Heart left ventricle (tissue), 16 donors: ENCODE measurements around the gene SAV1. TPM values are rescaled to one million over a fixed set of nuclear protein-coding genes. Genes with fewer than 3 reads are reported as not detected.

ENCODE experiments used
- ATAC-seq, 4 donors: fragments of 200-7000 bp; cut with Tn5 transposase; one replicate each; pipeline ENCODE4 v1.9.1; 2020 to 2022; ENCODE audit warnings: moderate library complexity in 4 of 4, mild to moderate bottlenecking in 3 of 4, moderate number of reproducible peaks in 1 of 4
- DNase-seq, 5 donors: peaks; one replicate each; pipeline ENCODE4 v3.0.0-alpha.2; 2020
- H3K27ac ChIP-seq, 12 donors: fragments of 200-600 bp; sonication (generic) in 4 of 12; one replicate each; pipeline versions ENCODE4 v1.5.0 to v1.8.0; 2016 to 2022; ENCODE audit warnings: mild to moderate bottlenecking in 2 of 12
- H3K27me3 ChIP-seq, 9 donors: fragments of 200-600 bp; sonication (generic) in 2 of 9; one replicate each; pipeline versions ENCODE4 v1.5.1 to v1.8.0; 2016 to 2022; ENCODE audit warnings: mild to moderate bottlenecking in 3 of 9
- H3K36me3 ChIP-seq, 9 donors: fragments of 200-600 bp; sonication (generic) in 2 of 9; one replicate each; pipeline versions ENCODE4 v1.5.0 to v1.8.0; 2018 to 2022; ENCODE audit warnings: mild to moderate bottlenecking in 2 of 9
- H3K4me1 ChIP-seq, 12 donors: fragments of 200-600 bp; sonication (generic) in 4 of 12; one replicate each; pipeline versions ENCODE4 v1.5.0 to v1.8.0; 2016 to 2022; ENCODE audit warnings: mild to moderate bottlenecking in 3 of 12
- H3K4me3 ChIP-seq, 12 donors: fragments of 200-600 bp; sonication (generic) in 4 of 12; one replicate each; pipeline versions ENCODE4 v1.5.0 to v1.8.0; 2017 to 2022; ENCODE audit warnings: mild to moderate bottlenecking in 9 of 12, moderate library complexity in 4 of 12
- H3K9me3 ChIP-seq, 12 donors: fragments of 200-600 bp; sonication (generic) in 4 of 12; one replicate each; pipeline versions ENCODE4 v1.5.0 to v1.8.0; 2016 to 2022; ENCODE audit warnings: mild to moderate bottlenecking in 1 of 12
- POLR2A ChIP-seq, 2 donors: fragments of 450-650 bp; IDR thresholded peaks; one replicate each; pipeline ENCODE4 v1.6.1; 2017; ENCODE audit warnings: antibody characterized with exemption in 2 of 2, mild to moderate bottlenecking in 2 of 2, moderate library complexity in 2 of 2
- WGBS, 4 donors: extraction: QIAGEN DNeasy Blood & Tissue Kit in 2 of 4; methylation state at CpG; one replicate each; pipeline versions ENCODE4 v1.1.5 to v1.1.7; 2013 to 2018; 5-methylcytosine and 5-hydroxymethylcytosine counted together
- intact Hi-C, 10 donors: fragments of 100-400 bp; cut with DNase I; formaldehyde crosslinking; loops; one replicate each; pipeline versions ENCODE4 v1.11.1 to v1.14.2; 2022
- polyA plus RNA-seq, 2 donors: library from polyadenylated mRNA; stranded (reverse); fragments of 200-250 nt; gene quantifications; one replicate each; pipeline ENCODE4 v1.2.3, GENCODE V29; 2013
- total RNA-seq, 9 donors: library from RNA; depleted of rRNA in 2 of 9; stranded (reverse); fragments of >200 nt in 2 of 9; fragmentation: NEBNext Ultra II Directional in 3 of 9; extraction: Animal tissue kit (Norgen Biotek cat#: 25700) in 3 of 9; gene quantifications; one replicate each; pipeline versions ENCODE4 v1.1.0 to v1.2.4, GENCODE V29; 2016 to 2023
- TF ChIP-seq, protein P1 (sequence below), 12 donors: fragments of 200-600 bp; sonication (generic) in 4 of 12; IDR thresholded peaks; one replicate each; pipeline versions ENCODE4 v1.5.0 to v1.8.0; 2018 to 2022; ENCODE audit warnings: antibody characterized with exemption in 12 of 12, mild to moderate bottlenecking in 5 of 12
- donor health status: ischemic (EF 13 %, LVEDD 7.1; RV severe dilation, severe dysfunction).
- donor health status: healthy with polysubstance abuse.
- donor health status: DM: no; HTN: yes; CAD: no.
- donor health status: DM: no; HTN: no; CAD: no.
- donor health status: ischemic (EF 25% LVEDD 6.9; RV normal size, moderate dysfunction).
- donor health status: ischemic (EF 25% LVEDD 5.7; RV mildly dilated, moderate dysfunction).
- donor health status: healthy.
- donor health status: DM: yes; HTN: yes; CAD: no.
- donor health status: ischemic (EF 35%, LVEDD 5.7; RV mildly dilated, moderate dysfunction).
- donor health status: nonischemic (EF 11% LVEDD 7.7; RV severe dilation, severe dysfunction).
- donor health status: DM: yes; HTN: yes; CAD: no.
- donor health status: PGD.
- donor health status: ischemic (EF 29% LVEDD 5.4; RV normal size, mild dysfunction).
- donor health status: nonischemic (EF 23%, LVEDD 6.1; RV moderate dilation, normal function).

SAV1 gene
- total and polyA plus RNA-seq, 11 donors = 15.2 to 35.3 (median 24.7) TPM

DNA sequence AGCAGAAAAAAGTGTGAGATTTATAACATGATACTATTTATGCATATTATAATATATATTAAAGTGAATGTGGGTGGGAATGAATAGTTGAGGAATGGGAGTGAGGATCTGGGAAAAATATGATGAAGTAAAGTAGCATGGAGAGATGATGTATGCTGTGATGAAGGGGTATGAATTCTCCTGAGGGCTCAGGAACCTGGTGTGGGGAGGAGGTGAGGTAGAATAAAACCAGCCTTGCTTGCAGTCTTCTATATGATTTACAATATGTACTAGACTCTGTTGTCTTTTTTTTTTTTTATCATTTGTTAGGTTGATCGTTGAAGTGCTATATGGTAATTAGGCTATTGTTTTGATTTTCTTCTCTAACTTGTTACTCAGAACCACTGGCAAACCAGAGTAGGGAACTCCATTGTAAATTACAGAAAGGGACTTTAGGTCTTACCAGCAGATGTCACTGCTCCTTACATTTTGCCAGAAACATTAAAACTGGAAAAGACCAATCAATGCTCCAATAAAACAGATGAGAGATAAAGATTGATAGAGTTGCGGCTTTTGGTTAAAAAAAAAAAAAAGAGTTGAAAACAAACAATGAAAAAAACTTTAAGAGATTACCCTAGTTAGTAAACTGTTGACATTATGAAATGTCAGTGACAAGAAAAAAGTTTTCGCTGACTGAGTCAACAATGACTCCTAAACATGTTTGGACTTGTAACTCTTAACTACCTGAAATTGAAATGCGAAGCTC lies 68.2 kb downstream of the SAV1 start:
- Histone ChIP-seq H3K27ac (no peak overlapping the region), H3K9me3 (no peaks in the 10 kb centered on the region), H3K4me1 (no peaks in the 10 kb centered on the region), H3K27me3 (no peaks in the 10 kb centered on the region), H3K36me3 (no peaks in the 10 kb centered on the region), H3K4me3 (no peak overlapping the region)
- intact Hi-C loops = loop anchor here (1.0 to 10.0 kb wide), 9 partner anchors 92 to 265 kb away; no protein-coding TSS in a partner anchor
- TF ChIP-seq, protein P1, sequence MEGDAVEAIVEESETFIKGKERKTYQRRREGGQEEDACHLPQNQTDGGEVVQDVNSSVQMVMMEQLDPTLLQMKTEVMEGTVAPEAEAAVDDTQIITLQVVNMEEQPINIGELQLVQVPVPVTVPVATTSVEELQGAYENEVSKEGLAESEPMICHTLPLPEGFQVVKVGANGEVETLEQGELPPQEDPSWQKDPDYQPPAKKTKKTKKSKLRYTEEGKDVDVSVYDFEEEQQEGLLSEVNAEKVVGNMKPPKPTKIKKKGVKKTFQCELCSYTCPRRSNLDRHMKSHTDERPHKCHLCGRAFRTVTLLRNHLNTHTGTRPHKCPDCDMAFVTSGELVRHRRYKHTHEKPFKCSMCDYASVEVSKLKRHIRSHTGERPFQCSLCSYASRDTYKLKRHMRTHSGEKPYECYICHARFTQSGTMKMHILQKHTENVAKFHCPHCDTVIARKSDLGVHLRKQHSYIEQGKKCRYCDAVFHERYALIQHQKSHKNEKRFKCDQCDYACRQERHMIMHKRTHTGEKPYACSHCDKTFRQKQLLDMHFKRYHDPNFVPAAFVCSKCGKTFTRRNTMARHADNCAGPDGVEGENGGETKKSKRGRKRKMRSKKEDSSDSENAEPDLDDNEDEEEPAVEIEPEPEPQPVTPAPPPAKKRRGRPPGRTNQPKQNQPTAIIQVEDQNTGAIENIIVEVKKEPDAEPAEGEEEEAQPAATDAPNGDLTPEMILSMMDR (IDR thresholded peaks at IDR 0.05) = peak; percentile 41 to 74 (median 56)
- no peak for TF ChIP-seq POLR2A (IDR thresholded peaks at IDR 0.05)
- no peak for DNase-seq
- ATAC-seq = peak in 1 of 4 donors; percentile 57
- 47 to 51% (median 50%) methylated on average over 4 of the region's 4 CpGs for WGBS, 4 donors

DNA sequence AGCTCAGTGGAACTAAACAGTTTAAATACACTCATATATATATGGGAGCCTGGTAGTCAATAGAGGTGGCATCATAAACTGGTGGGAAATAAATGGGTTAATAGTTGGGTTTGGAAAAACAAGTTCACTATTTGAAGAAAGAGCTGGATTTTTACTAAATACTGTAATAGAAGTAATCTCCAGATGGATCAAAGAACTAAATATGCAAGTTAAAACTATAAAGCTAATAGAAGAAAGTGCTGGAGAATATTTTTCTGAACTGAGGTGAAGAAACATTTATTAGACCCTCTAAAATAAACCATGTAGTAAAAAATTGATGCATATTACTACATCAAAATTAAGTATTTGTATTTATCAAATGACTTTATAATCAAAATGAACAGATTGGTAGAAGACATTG lies 69.3 kb downstream of the SAV1 start:
- intact Hi-C loops = loop anchor here in 2 of 10 donors (1.0 to 5.0 kb wide), 2 partner anchors 119 to 178 kb away; no protein-coding TSS in a partner anchor
- Histone ChIP-seq H3K27ac (no peak overlapping the region), H3K9me3 (no peaks in the 10 kb centered on the region), H3K4me3 (no peak overlapping the region), H3K27me3 (no peaks in the 10 kb centered on the region), H3K36me3 (peaks cover 0 to 8% (median 0%) of the 10 kb centered on the region in 9 donors), H3K4me1 (no peaks in the 10 kb centered on the region)
- DNase-seq (no peak), ATAC-seq (no peak)
- TF ChIP-seq, protein P1 (IDR thresholded peaks at IDR 0.05) = no peak
- no peak for TF ChIP-seq POLR2A (IDR thresholded peaks at IDR 0.05)

DNA sequence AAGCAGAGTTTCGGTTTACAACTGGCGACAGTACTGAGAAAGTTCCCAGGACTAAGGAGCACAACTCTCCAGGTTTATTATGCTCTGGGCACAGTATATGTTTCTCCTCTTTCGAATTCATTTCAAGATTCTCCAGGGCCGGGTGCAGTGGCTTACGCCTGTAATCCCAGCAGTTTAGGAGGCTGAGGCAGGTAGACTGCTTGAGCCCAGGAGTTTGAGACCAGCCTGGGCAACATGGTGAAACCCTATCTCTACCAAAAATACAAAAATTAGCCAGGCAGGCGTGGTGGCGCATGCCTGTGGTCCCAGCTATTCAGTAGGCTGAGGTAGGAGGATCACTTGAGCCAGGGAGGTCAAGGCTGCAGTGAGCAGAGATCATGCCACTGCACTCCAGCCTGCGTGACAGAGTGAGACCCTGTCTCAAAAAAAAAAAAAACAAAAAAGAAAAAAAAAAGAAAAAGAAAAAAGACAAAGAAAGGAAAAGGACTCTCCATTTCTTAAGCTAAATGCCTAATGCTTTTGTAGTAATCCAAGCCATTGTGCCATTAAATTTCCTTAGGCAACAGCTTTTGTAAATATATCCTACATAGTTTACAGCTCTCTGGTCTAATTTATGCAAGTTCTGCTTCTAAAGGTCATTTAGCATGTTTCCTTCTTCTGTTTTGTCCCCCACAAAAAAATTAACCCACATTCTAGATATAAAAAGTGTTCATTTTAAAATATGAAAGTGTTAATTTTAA lies 73.4 kb downstream of the SAV1 start:
- ATAC-seq = no peak
- no peaks in the 10 kb centered on the region for H3K4me1 ChIP-seq
- DNase-seq = no peak
- H3K27me3 ChIP-seq = no peaks in the 10 kb centered on the region
- peaks cover 0 to 12% (median 0%) of the 10 kb centered on the region in 9 donors for H3K36me3 ChIP-seq
- H3K27ac ChIP-seq = no peak overlapping the region
- 86 to 94% (median 91%) methylated on average over 8 of the region's 8 CpGs for WGBS, 4 donors
- TF ChIP-seq POLR2A (IDR thresholded peaks at IDR 0.05) = no peak
- TF ChIP-seq, protein P1 (IDR thresholded peaks at IDR 0.05) = no peak
- no peaks in the 10 kb centered on the region for H3K9me3 ChIP-seq
- intact Hi-C loops = loop anchor here in 1 of 10 donors (5.0 kb wide), 1 partner anchor 123 kb away; no protein-coding TSS in a partner anchor
- no peak overlapping the region for H3K4me3 ChIP-seq

DNA sequence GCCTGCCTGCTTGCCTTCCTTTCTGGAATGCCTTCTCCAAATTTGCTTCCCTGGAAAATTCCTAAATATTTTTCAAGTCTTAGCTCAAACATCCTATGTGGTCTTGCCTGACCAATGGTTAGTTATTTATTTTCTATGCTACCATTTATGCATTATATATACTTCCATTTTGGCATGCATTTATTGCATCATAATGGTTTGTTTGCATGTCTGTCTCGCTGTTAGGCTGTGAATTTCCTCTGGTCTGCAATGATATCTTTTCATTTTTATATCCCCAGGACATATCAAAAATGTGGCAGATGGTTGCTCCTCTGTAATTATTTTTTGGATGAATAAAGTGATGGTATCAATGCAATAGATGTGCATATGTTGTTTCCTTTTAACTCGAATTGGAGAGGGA lies 77.6 kb downstream of the SAV1 start:
- no peak overlapping the region for H3K27ac ChIP-seq
- intact Hi-C loops = no loop called here

More for the DNA sequence above, 77.6 kb downstream of the SAV1 start:
- 62 to 79% (median 70%) methylated on average over 2 of the region's 2 CpGs for WGBS, 4 donors
- H3K4me3 ChIP-seq = no peak overlapping the region
- ATAC-seq (no peak), DNase-seq (no peak)
- TF ChIP-seq, protein P1 (IDR thresholded peaks at IDR 0.05) = no peak
- no peak for TF ChIP-seq POLR2A (IDR thresholded peaks at IDR 0.05)
- no peaks in the 10 kb centered on the region for H3K4me1 ChIP-seq
- H3K27me3 ChIP-seq = no peaks in the 10 kb centered on the region
- peaks cover 0 to 16% (median 0%) of the 10 kb centered on the region in 9 donors for H3K36me3 ChIP-seq
- no peaks in the 10 kb centered on the region for H3K9me3 ChIP-seq
